ENCODE measurements around the gene IGFLR1. TPM values are rescaled to one million over a fixed set of nuclear protein-coding genes. Genes with fewer than 3 reads are reported as not detected.

Gene IGFLR1
- polyA plus RNA-seq, 2 donors, result 4.3 to 5.1 TPM

DNA sequence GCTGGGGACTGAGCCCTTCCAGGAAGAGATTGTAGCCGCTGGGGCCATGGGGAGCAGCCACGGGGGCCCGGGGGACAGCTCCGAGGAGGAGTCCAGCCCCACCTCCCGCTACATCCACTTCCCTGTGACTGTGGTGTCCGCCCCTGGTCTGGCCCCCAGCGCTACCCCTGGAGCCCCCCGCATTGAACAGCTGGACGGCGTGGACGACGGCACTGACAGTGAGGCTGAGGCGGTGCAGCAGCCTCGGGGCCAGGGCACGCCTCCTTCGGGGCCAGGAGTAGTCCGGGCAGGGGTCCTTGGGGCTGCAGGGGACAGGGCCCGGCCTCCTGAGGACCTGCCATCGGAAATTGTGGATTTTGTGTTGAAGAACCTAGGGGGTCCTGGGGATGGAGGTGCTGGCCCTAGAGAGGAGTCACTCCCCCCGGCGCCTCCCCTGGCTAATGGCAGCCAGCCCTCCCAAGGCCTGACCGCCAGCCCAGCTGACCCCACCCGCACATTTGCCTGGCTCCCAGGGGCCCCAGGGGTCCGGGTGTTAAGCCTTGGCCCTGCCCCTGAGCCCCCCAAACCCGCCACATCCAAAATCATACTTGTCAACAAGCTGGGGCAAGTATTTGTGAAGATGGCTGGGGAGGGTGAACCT lies 9.6 kb downstream of the IGFLR1 start:
- 86 to 87% methylated on average over 24 to 25 of the region's 25 CpGs for WGBS, 2 donors
- H3K4me1 ChIP-seq (ENCODE audit: control insufficient read depth in 2 of 2, insufficient read depth in 2 of 2, low read length in 1 of 2), result peaks cover 4 to 10% of the 10 kb centered on the region in 2 donors

DNA sequence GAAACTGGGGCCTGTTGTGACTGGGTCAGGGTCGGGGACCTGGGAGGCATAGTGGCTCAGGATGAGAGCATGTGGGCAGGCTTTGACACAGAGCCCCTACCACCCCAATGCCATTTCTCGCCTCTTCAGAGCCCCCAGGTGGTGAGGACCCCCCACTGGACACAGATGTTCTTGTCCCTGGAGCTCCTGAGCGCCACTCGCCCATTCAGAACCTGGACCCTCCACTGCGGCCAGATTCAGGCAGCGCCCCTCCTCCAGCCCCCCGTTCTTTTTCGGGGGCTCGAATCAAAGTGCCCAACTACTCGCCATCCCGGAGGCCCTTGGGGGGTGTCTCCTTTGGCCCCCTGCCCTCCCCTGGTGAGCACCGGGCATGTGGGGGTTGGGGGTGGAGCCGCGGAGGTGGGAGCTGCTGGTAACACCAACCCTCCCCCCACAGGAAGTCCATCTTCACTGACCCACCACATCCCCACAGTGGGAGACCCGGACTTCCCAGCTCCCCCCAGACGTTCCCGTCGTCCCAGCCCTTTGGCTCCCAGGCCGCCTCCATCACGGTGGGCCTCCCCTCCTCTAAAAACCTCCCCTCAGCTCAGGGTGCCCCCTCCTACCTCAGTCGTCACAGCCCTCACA lies 10.4 kb downstream of the IGFLR1 start:
- H3K4me1 ChIP-seq (ENCODE audit: control insufficient read depth in 2 of 2, insufficient read depth in 2 of 2, low read length in 1 of 2), result peaks cover 4 to 10% of the 10 kb centered on the region in 2 donors
- H3K27ac ChIP-seq (ENCODE audit: low read depth in 2 of 2, low read length in 1 of 2), result peak overlapping the region in 1 of 2 donors; percentile 65
- H3K9me3 ChIP-seq (ENCODE audit: control insufficient read depth in 2 of 2, insufficient read depth in 1 of 2, low read depth in 1 of 2, low read length in 1 of 2), result no peaks in the 10 kb centered on the region
- peaks cover 32 to 83% of the 10 kb centered on the region in 2 donors for H3K36me3 ChIP-seq (ENCODE audit: control insufficient read depth in 2 of 2, insufficient read depth in 2 of 2, low read length in 1 of 2)
- H3K4me3 ChIP-seq (ENCODE audit: low read depth in 1 of 2, low read length in 2 of 2), result no peak overlapping the region
- WGBS, 2 donors, result 76 to 87% methylated on average over 21 of the region's 21 CpGs
- H3K27me3 ChIP-seq (ENCODE audit: control insufficient read depth in 1 of 2, insufficient read depth in 2 of 2, low read length in 2 of 2), result no peaks in the 10 kb centered on the region

More for the DNA sequence above, 9.6 kb downstream of the IGFLR1 start:
- Histone ChIP-seq H3K9me3 (ENCODE audit: control insufficient read depth in 2 of 2, insufficient read depth in 1 of 2, low read depth in 1 of 2, low read length in 1 of 2) (no peaks in the 10 kb centered on the region), H3K27me3 (ENCODE audit: control insufficient read depth in 1 of 2, insufficient read depth in 2 of 2, low read length in 2 of 2) (no peaks in the 10 kb centered on the region), H3K27ac (ENCODE audit: low read depth in 2 of 2, low read length in 1 of 2) (no peak overlapping the region), H3K4me3 (ENCODE audit: low read depth in 1 of 2, low read length in 2 of 2) (no peak overlapping the region), H3K36me3 (ENCODE audit: control insufficient read depth in 2 of 2, insufficient read depth in 2 of 2, low read length in 1 of 2) (peaks cover 27 to 82% of the 10 kb centered on the region in 2 donors)

DNA sequence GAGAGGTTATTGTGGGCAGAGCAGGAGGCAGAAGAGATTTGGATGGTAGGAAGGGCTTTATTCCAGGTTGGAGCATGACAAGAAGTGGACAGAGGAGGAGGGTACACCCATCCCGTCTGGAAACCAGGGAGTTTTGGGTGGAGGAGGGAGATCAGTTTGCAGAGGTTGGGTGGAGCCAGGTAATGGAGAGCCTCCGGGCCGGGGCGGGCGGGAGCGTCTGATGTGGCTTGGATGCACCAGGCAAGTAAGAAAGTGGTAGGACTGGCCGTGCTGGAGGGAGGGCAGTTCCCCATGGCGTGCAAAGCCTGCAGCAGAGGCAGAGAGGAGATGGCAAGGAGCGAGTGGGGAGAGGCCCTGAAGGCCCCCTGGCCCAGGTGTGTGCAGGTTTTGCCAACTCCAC lies 10.9 kb downstream of the IGFLR1 start:
- H3K27ac ChIP-seq (ENCODE audit: low read depth in 2 of 2, low read length in 1 of 2), result peak overlapping the region; percentile 5 to 65
- WGBS, 2 donors, result 54 to 75% methylated on average over 9 of the region's 9 CpGs

DNA sequence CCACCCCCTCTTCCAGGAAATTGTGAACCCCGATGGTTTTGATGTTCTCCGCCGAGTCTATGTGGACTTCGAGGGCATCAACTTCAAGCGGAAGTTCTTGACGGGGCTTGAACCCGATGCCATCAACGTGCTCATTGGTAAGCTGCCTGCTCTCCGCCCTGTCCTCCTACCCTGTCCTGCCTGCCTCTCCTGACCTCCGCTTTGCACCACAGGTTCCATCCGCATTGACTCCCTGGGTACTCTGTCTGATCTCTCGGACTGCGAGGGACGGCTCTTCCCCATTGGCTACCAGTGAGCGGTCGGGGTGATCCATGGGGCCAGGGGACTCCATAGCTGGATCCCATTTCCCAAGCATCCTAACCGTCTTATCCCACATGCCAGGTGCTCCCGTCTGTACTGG lies 11.9 kb downstream of the IGFLR1 start:
- Histone ChIP-seq H3K9me3 (ENCODE audit: control insufficient read depth in 2 of 2, insufficient read depth in 1 of 2, low read depth in 1 of 2, low read length in 1 of 2) (no peaks in the 10 kb centered on the region), H3K4me3 (ENCODE audit: low read depth in 1 of 2, low read length in 2 of 2) (no peak overlapping the region), H3K4me1 (ENCODE audit: control insufficient read depth in 2 of 2, insufficient read depth in 2 of 2, low read length in 1 of 2) (peaks cover 4 to 10% of the 10 kb centered on the region in 2 donors), H3K27ac (ENCODE audit: low read depth in 2 of 2, low read length in 1 of 2) (peak overlapping the region in 1 of 2 donors; percentile 65), H3K27me3 (ENCODE audit: control insufficient read depth in 1 of 2, insufficient read depth in 2 of 2, low read length in 2 of 2) (no peaks in the 10 kb centered on the region), H3K36me3 (ENCODE audit: control insufficient read depth in 2 of 2, insufficient read depth in 2 of 2, low read length in 1 of 2) (peaks cover 41 to 86% of the 10 kb centered on the region in 2 donors)
- 85 to 92% methylated on average over 18 of the region's 18 CpGs for WGBS, 2 donors

More for the DNA sequence above, 10.9 kb downstream of the IGFLR1 start:
- H3K36me3 ChIP-seq (ENCODE audit: control insufficient read depth in 2 of 2, insufficient read depth in 2 of 2, low read length in 1 of 2), result peaks cover 33 to 80% of the 10 kb centered on the region in 2 donors
- H3K9me3 ChIP-seq (ENCODE audit: control insufficient read depth in 2 of 2, insufficient read depth in 1 of 2, low read depth in 1 of 2, low read length in 1 of 2), result no peaks in the 10 kb centered on the region
- peaks cover 4 to 10% of the 10 kb centered on the region in 2 donors for H3K4me1 ChIP-seq (ENCODE audit: control insufficient read depth in 2 of 2, insufficient read depth in 2 of 2, low read length in 1 of 2)
- H3K27me3 ChIP-seq (ENCODE audit: control insufficient read depth in 1 of 2, insufficient read depth in 2 of 2, low read length in 2 of 2), result no peaks in the 10 kb centered on the region
- no peak overlapping the region for H3K4me3 ChIP-seq (ENCODE audit: low read depth in 1 of 2, low read length in 2 of 2)

DNA sequence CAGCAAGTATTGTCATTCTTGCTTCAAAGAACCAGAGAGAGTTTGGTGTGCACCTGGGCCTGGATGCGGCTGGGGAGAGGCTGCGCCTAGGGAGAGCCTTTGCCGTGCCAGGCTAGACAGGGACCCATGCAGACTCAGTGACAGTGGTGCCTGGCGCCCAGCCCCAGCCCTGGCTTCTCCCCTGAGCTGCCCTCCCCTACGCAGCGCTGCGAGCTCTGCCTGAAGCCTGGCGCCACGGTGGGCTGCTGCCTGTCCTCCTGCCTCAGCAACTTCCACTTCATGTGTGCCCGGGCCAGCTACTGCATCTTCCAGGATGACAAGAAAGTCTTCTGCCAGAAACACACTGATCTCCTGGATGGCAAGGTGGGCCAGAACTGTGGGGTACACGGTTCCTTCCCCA lies 12.5 kb downstream of the IGFLR1 start:
- WGBS, 2 donors, result 93 to 94% methylated on average over 11 of the region's 11 CpGs

DNA sequence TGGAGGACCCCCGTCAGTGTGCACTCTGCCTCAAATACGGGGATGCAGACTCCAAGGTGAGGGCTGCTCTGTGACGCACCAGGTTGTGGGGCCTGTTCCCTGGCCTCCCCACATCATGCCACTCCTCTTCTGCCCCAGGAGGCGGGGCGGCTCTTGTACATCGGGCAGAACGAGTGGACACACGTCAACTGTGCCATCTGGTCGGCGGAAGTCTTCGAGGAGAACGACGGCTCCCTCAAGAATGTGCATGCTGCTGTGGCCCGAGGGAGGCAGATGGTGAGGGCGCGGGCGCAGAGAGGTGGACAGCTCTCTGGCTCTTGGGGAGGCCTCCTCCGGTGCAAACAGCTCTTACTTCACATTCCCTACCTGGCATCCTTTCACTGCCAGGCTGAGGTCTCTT lies 13.2 kb downstream of the IGFLR1 start:
- no peaks in the 10 kb centered on the region for H3K27me3 ChIP-seq (ENCODE audit: control insufficient read depth in 1 of 2, insufficient read depth in 2 of 2, low read length in 2 of 2)
- H3K36me3 ChIP-seq (ENCODE audit: control insufficient read depth in 2 of 2, insufficient read depth in 2 of 2, low read length in 1 of 2), result peaks cover 42 to 89% of the 10 kb centered on the region in 2 donors
- peaks cover 4 to 10% of the 10 kb centered on the region in 2 donors for H3K4me1 ChIP-seq (ENCODE audit: control insufficient read depth in 2 of 2, insufficient read depth in 2 of 2, low read length in 1 of 2)
- H3K27ac ChIP-seq (ENCODE audit: low read depth in 2 of 2, low read length in 1 of 2), result no peak overlapping the region
- H3K4me3 ChIP-seq (ENCODE audit: low read depth in 1 of 2, low read length in 2 of 2), result no peak overlapping the region
- 83 to 89% methylated on average over 18 of the region's 18 CpGs for WGBS, 2 donors
- H3K9me3 ChIP-seq (ENCODE audit: control insufficient read depth in 2 of 2, insufficient read depth in 1 of 2, low read depth in 1 of 2, low read length in 1 of 2), result no peaks in the 10 kb centered on the region

More for the DNA sequence above, 12.5 kb downstream of the IGFLR1 start:
- peaks cover 4 to 10% of the 10 kb centered on the region in 2 donors for H3K4me1 ChIP-seq (ENCODE audit: control insufficient read depth in 2 of 2, insufficient read depth in 2 of 2, low read length in 1 of 2)
- no peaks in the 10 kb centered on the region for H3K9me3 ChIP-seq (ENCODE audit: control insufficient read depth in 2 of 2, insufficient read depth in 1 of 2, low read depth in 1 of 2, low read length in 1 of 2)
- H3K27me3 ChIP-seq (ENCODE audit: control insufficient read depth in 1 of 2, insufficient read depth in 2 of 2, low read length in 2 of 2), result no peaks in the 10 kb centered on the region
- H3K36me3 ChIP-seq (ENCODE audit: control insufficient read depth in 2 of 2, insufficient read depth in 2 of 2, low read length in 1 of 2), result peaks cover 43 to 88% of the 10 kb centered on the region in 2 donors
- H3K4me3 ChIP-seq (ENCODE audit: low read depth in 1 of 2, low read length in 2 of 2), result no peak overlapping the region
- H3K27ac ChIP-seq (ENCODE audit: low read depth in 2 of 2, low read length in 1 of 2), result no peak overlapping the region

DNA sequence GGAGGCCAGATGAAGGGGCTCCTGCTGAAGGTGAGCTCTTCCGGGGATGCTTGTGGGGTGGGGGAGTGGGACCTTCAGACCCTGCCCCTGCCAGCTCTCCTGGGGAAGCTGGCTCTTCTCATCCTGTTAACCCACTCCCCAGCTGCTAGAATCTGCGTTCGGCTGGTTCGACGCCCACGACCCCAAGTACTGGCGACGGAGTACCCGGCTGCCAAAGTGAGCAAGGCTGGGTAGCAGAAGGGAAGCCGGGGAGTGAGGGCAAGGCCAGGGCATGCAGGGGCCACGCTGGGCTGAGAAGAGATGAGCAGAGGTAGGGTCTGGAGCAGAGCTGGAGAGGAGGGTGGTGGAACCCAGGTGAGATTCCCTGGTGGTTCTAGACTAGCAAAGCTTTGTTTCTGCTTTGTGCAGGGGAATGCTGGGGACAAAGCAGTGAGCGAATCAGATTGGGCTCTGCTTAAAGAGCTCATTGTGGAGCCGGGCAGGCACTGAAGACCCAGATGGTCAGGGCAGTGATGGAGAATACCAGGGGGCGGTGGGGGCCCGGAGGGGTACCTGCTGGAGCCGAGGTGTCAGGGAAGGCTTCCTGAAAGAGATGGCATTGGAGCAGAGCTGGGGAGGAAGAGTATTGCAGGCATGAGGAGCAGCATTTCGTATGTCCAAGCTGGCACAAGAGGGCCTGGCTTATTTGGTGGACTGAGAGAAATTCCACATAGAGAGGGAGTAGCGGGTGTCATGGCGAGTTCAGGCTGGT lies 14.1 kb downstream of the IGFLR1 start:
- peaks cover 50 to 91% of the 10 kb centered on the region in 2 donors for H3K36me3 ChIP-seq (ENCODE audit: control insufficient read depth in 2 of 2, insufficient read depth in 2 of 2, low read length in 1 of 2)
- H3K4me1 ChIP-seq (ENCODE audit: control insufficient read depth in 2 of 2, insufficient read depth in 2 of 2, low read length in 1 of 2), result peaks cover 4 to 10% of the 10 kb centered on the region in 2 donors
- no peaks in the 10 kb centered on the region for H3K27me3 ChIP-seq (ENCODE audit: control insufficient read depth in 1 of 2, insufficient read depth in 2 of 2, low read length in 2 of 2)
- H3K27ac ChIP-seq (ENCODE audit: low read depth in 2 of 2, low read length in 1 of 2), result no peak overlapping the region
- H3K4me3 ChIP-seq (ENCODE audit: low read depth in 1 of 2, low read length in 2 of 2), result no peak overlapping the region
- 93 to 94% methylated on average over 19 of the region's 19 CpGs for WGBS, 2 donors
- H3K9me3 ChIP-seq (ENCODE audit: control insufficient read depth in 2 of 2, insufficient read depth in 1 of 2, low read depth in 1 of 2, low read length in 1 of 2), result no peaks in the 10 kb centered on the region

DNA sequence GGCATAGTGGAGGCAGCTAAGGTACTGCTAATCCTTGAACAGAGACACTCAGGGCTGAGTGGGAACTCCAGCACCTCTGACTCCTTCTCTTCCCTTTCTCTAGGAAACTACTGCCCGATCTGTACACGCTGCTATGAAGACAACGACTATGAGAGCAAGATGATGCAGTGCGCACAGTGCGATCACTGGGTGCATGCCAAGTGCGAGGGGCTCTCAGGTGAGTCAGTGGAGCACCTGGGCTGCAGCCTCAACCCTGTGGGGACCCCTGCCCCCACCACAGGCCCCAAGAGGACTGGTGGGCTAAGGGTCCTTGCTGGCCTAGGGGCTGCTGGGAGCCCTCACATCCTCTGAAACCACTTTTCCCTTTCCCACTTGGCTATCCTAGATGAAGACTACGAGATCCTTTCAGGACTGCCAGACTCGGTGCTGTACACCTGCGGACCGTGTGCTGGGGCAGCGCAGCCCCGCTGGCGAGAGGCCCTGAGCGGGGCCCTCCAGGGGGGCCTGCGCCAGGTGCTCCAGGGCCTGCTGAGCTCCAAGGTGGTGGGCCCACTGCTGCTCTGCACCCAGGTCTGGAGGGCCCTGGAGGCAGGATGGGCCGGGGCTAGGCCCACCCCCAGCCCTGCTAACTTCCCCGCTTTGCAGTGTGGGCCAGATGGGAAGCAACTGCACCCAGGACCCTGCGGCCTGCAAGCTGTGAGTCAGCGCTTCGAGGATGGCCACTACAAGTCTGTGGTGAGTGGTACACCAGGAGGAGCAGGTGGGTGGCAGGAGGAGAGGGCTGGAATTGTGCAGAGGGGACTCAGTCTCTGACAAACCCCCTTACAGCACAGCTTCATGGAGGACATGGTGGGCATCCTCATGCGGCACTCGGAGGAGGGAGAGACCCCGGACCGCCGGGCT lies 14.9 kb downstream of the IGFLR1 start:
- Histone ChIP-seq H3K36me3 (ENCODE audit: control insufficient read depth in 2 of 2, insufficient read depth in 2 of 2, low read length in 1 of 2) (peaks cover 55 to 92% of the 10 kb centered on the region in 2 donors), H3K27me3 (ENCODE audit: control insufficient read depth in 1 of 2, insufficient read depth in 2 of 2, low read length in 2 of 2) (no peaks in the 10 kb centered on the region), H3K4me1 (ENCODE audit: control insufficient read depth in 2 of 2, insufficient read depth in 2 of 2, low read length in 1 of 2) (peaks cover 4 to 10% of the 10 kb centered on the region in 2 donors), H3K27ac (ENCODE audit: low read depth in 2 of 2, low read length in 1 of 2) (no peak overlapping the region), H3K9me3 (ENCODE audit: control insufficient read depth in 2 of 2, insufficient read depth in 1 of 2, low read depth in 1 of 2, low read length in 1 of 2) (no peaks in the 10 kb centered on the region), H3K4me3 (ENCODE audit: low read depth in 1 of 2, low read length in 2 of 2) (no peak overlapping the region)
- WGBS, 2 donors, result 91 to 94% methylated on average over 25 of the region's 25 CpGs
